GM12872 (cell line): ENCODE data around the gene TRMU.

Source experiments
- CTCF ChIP-seq: IDR thresholded peaks from 3 replicates; pipeline ENCODE4 v1.5.1; 2011; ENCODE audit warnings: low read depth, mild to moderate bottlenecking, low read length, moderate library complexity; ENCODE audit not compliant: insufficient read depth

The TRMU gene

GRCh38 chr22:46369716-46370583 lies 34.4 kb downstream of the TRMU start:
- TF ChIP-seq CTCF, result no peak

DNA sequence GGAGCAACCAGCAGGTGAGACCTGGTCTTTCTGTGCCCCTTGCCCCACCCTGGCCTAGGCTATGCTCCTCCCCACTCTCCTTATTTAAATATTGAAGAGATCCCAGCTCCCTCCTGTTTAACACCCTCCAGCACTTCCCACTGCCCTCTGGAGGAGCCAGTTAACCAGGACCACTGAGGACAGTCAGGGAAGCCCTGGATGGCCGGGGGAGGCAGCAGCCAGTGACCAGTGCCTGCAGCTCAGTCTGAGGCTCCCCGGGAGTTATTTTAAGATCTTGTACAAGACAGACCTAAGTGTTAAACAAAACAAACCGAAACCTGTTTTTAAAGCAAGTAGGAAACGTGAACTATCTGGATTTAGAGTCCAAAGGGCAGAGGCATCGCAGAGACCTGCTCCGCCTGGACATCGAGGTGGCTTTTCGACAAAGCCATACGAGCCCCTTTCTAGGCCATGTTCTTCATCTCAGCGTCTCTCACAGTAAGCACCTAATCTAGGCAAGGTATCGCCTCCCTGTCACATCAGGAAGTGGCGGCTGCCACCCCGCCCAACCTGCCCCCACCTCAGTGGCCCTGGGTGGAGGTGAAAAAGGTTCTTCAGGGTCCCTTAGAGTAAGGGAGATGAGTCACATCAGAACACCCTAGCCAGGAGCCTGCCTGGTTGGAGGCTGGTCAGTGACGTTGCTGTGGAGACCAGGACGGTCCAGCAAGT lies 35.2 kb downstream of the TRMU start:
- no peak for TF ChIP-seq CTCF

DNA sequence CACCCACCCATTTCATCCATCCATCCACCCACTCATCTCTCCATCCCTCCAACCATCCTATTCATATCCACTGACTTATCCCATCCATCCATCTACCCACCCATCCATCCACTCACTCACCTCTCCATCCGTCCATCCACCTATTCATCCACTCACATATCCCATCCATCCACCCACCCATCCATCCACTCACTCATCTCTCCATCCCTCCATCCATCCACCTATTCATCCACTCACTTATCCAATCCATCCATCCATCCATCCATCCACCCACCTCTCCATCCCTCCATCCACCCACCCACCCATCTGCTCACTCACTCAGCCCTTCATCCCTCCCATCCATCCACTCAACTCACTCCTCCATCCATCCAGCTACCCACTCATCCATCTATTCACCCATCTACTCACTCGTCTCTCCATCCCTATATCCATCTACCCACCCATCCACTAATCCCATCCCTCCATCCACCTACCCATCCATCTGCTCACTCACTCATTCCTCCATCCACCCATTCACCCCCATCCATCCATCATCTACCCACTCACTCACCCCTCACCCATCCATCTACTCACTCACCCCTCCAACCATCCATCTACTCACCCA lies 36.2 kb downstream of the TRMU start:
- TF ChIP-seq CTCF, result no peak

DNA sequence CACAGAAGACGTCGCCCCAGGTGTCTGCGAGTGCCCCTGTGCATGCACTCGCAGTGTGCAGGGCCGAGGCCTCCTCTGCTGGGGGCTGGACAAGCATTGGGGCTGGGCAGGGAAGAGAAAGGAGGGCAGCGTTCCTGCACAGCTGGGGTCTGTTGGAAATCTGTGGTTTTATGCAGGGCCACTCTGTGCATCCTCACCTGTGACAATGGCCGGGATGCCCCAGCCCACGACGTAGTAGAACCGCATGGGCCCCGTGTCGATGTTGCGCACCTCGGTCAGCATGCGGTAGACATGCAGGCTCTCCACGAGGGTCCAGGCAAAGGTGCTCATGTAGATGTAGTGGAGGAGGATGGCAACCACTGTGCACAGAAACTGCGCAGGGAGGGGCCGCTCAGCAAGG lies 37.2 kb downstream of the TRMU start:
- no peak for TF ChIP-seq CTCF

DNA sequence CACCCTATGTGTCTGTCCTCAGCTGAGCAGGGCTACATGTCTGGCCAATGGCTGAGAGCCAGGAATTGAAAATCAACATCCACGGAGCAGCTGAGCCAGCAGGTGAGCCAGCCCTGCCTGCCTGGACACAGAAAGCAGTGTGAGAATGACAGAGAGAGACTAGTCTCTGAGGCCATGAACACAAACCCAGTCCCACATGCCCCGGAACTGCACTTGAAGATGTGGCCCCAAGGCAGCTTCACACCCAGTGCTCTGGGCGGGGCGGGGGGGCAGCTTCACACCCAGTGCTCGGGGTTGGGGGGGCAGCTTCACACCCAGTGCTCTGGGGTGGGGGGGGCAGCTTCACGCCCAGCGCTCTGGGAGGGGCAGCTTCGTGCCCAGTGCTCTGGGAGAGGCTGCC lies 37.6 kb downstream of the TRMU start:
- TF ChIP-seq CTCF, result no peak

GRCh38 chr22:46373921-46374662 lies 38.6 kb downstream of the TRMU start:
- no peak for TF ChIP-seq CTCF
